PFSK-1 (cell line): ENCODE results near the gene PEX6.

Source experiments
- FOXP2 ChIP-seq: optimal IDR thresholded peaks from 2 replicates; pipeline ENCODE3; 2011; ENCODE audit warnings: borderline replicate concordance, control low read depth, inconsistent platforms; ENCODE audit not compliant: insufficient read depth; ENCODE audit errors: extremely low read length, extremely low read depth
- POLR2AphosphoS5 ChIP-seq: IDR thresholded peaks from 2 replicates; pipeline ENCODE4 v1.6.1; 2012; ENCODE audit warnings: low read depth, mild to moderate bottlenecking, control low read depth, low read length, moderate library complexity
- SIN3A ChIP-seq: IDR thresholded peaks from 2 replicates; pipeline ENCODE4 v1.6.1; 2012; ENCODE audit warnings: mild to moderate bottlenecking, low read length, moderate library complexity, borderline replicate concordance; ENCODE audit not compliant: insufficient read depth
- TAF1 ChIP-seq: IDR thresholded peaks from 2 replicates; pipeline ENCODE4 v1.6.1; 2012; ENCODE audit warnings: low read length, control low read depth, borderline replicate concordance; ENCODE audit not compliant: insufficient read depth
- TF ChIP-seq, protein P1 (sequence below), 2 experiments: IDR thresholded peaks; 2 replicates each; pipeline versions ENCODE4 v1.6.1 to v1.8.0; 2011 to 2012; ENCODE audit warnings: low read depth in 2 of 2, low read length in 2 of 2, control low read depth in 1 of 2, inconsistent platforms in 1 of 2, mild to moderate bottlenecking in 1 of 2, moderate library complexity in 1 of 2; ENCODE audit not compliant: insufficient read depth in 1 of 2

Gene PEX6

DNA sequence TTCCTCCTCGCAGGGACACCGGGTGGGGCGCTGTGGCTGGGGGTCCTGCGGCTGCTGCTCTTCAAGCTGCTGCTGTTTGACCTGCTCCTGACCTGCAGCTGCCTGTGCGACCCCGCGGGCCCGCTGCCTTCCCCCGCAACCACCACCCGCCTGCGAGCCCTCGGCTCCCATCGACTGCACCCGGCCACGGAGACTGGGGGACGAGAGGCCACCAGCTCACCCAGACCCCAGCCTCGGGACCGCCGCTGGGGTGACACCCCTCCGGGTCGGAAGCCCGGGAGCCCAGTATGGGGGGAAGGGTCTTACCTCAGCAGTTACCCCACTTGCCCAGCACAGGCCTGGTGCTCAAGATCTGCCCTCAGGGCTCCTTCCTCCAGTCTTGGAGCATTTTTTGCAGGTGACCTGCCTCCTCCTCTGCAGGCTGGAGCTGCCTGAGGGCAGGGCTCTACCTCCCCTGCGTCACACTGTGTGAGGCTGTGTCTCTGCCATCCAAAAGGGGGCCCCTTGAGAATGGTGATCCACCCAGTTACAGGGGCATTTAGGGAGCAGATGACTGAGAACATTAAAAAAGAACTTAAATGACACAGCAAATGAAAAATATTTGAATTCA, 53.6 kb downstream of the PEX6 start:
- TF ChIP-seq, protein P1, sequence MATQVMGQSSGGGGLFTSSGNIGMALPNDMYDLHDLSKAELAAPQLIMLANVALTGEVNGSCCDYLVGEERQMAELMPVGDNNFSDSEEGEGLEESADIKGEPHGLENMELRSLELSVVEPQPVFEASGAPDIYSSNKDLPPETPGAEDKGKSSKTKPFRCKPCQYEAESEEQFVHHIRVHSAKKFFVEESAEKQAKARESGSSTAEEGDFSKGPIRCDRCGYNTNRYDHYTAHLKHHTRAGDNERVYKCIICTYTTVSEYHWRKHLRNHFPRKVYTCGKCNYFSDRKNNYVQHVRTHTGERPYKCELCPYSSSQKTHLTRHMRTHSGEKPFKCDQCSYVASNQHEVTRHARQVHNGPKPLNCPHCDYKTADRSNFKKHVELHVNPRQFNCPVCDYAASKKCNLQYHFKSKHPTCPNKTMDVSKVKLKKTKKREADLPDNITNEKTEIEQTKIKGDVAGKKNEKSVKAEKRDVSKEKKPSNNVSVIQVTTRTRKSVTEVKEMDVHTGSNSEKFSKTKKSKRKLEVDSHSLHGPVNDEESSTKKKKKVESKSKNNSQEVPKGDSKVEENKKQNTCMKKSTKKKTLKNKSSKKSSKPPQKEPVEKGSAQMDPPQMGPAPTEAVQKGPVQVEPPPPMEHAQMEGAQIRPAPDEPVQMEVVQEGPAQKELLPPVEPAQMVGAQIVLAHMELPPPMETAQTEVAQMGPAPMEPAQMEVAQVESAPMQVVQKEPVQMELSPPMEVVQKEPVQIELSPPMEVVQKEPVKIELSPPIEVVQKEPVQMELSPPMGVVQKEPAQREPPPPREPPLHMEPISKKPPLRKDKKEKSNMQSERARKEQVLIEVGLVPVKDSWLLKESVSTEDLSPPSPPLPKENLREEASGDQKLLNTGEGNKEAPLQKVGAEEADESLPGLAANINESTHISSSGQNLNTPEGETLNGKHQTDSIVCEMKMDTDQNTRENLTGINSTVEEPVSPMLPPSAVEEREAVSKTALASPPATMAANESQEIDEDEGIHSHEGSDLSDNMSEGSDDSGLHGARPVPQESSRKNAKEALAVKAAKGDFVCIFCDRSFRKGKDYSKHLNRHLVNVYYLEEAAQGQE (IDR thresholded peaks at IDR 0.05; ENCODE audit: insufficient read depth in 1 of 2, low read depth in 2 of 2, low read length in 2 of 2), result no peak
- no peak for TF ChIP-seq TAF1
- TF ChIP-seq FOXP2, result no peak
- TF ChIP-seq POLR2AphosphoS5, result no peak

DNA sequence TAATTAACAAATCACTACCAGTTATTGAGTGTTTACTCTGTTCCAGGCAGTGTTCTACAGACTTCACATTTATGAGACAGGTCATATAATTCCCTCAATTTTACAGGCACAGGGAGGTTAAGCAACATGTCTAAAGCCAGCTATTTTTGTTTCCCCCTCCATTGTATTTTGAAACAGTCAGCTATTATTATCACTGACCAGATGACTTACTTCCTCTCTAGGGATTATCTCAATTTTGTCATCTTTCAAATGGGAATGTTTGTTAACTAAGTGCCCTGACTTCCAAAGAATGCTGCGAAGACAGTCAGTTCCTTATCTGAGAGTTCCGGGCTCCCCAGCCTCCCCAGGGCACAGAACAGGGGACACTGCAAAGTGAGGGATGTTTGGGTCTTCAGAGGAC, 55.3 kb downstream of the PEX6 start:
- TF ChIP-seq POLR2AphosphoS5 (no peak), SIN3A (no peak)
- TF ChIP-seq, protein P1 (IDR thresholded peaks at IDR 0.05; ENCODE audit: insufficient read depth in 1 of 2, low read depth in 2 of 2, low read length in 2 of 2), result no peak

DNA sequence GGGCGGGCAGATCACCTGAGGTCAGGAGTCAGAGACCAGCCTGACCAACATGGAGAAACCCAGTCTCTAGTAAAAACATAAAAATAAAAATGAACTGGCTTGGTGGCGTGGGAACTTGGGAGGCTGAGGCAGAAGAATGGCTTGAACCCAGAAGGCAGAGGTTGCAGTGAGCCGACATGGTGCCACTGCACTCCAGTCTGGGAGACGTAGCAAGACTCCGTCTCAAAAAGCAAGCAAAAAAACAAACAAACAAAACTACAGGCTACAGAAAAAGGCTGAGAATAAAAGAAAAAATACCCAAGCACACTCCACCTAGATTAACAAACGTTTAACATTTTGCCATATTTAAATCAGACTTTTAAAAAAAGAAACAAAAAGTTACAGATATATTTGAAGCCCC, 57.2 kb downstream of the PEX6 start:
- TF ChIP-seq FOXP2 (no peak), SIN3A (no peak), TAF1 (no peak)
- TF ChIP-seq, protein P1 (IDR thresholded peaks at IDR 0.05; ENCODE audit: insufficient read depth in 1 of 2, low read depth in 2 of 2, low read length in 2 of 2), result no peak

DNA sequence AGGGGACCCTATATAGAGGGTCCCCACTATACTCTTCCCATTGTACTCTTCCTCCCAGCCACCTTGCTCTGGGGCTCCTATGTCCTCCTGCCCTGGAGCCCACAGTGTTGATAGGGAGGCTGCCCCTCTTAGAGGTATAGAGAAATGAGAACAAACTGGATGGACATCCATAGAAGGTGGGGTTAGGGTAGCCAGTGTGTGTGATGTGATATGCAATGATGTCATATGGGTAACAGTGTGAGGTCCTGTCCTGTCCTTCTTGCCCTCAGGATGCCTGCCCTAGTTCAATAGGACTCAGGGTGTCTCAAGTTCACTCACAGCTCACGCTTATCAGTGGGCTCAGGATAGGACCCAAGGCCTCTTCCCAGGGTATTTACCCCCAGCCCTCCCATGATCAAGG, 62.7 kb downstream of the PEX6 start:
- no peak for TF ChIP-seq POLR2AphosphoS5
- no peak for TF ChIP-seq TAF1
- TF ChIP-seq SIN3A, result no peak
- TF ChIP-seq FOXP2, result no peak
- TF ChIP-seq, protein P1 (IDR thresholded peaks at IDR 0.05; ENCODE audit: insufficient read depth in 1 of 2, low read depth in 2 of 2, low read length in 2 of 2), result no peak

DNA sequence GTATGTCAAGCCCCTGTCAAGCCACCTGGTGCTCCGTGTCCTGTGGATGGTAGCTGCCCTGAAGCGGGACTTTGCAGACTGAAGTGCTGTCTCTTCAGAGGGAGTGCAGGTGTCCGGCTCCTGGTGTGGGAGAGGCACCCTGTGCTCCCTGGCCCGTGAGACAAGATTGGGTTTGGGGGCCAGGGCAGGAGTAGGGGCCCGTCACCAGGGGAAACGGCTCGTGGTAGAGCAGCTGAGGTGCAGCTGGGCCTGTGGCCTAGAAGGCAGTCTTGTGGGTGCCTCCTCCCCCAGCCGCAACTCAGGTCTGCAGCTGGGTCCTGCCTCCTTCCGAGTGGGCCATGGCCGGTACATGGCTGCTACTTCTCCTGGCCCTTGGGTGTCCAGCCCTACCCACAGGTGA, 63.2 kb downstream of the PEX6 start, which contains the start of gene PTCRA:
TSS of gene PTCRA (plus strand) at position 322 of the 400 bp plus-strand sequence. CDS start at position 339, 17 bp downstream.
- TF ChIP-seq, protein P1 (IDR thresholded peaks at IDR 0.05; ENCODE audit: insufficient read depth in 1 of 2, low read depth in 2 of 2, low read length in 2 of 2), result no peak
- TF ChIP-seq POLR2AphosphoS5 (no peak), FOXP2 (no peak), TAF1 (no peak), SIN3A (no peak)
